Suppressor macrophage (primary cell): ENCODE data around the gene CDC42SE1.
A peak's percentile ranks its signal among the peaks of the same experiment; 100 is the strongest.

Experiments
- DNase-seq, 4 experiments: peaks; one replicate each; pipeline ENCODE4 v3.0.0-alpha.2; 2020 to 2022

CDC42SE1 gene

DNA sequence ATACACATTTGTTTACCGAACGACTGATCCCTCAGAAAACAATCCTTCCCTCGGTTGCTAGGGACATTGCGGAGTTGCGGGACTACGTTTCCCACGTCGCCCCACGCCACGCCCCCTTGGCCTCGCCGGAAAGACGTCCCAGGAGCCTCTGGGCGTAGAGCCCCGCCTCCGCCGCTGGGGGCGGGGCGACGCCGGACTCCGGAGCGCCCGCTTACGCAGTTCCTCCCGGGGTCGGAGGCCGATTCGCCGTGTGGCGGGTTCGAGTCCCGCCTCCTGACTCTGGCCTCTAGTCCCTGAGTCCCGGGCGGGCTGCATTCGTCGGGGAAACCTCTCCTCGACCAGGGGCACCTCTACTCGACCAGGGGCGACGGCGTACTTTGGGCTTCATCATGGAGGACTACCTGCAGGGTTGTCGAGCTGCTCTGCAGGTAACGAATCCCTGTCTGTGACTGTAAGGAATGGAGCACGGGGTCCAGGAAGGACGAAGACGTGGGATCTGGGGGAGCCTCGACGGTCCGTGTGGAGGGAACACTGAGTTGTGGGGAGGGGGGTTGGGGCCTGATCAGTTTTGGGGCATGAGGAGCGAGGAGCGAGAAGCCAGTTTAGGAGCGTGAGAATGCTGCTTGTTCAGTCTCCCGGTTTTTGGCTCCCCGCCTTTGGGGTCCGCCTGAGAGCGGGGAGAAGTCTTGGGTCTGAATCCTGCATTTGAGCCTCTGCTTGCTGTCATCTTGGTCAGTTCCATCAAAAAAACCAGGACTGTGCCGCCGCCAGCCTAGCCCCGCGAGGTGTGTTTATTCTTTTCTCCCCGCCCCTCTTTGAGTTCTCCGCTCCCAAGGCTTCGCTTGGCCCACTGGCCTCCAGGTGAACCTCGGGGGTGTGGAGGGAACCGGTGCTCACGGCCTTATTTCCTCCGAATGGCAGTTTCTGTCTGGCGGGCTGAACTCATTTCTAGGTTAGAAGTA is 50.9 kb downstream of the CDC42SE1 start, which contains the start of gene PRUNE1:
Gene PRUNE1 (plus strand): TSS at position 206 of the 962 bp plus-strand sequence. CDS start 184 bp downstream, at position 390.
- peak; percentile 99 to 100 (median 100) for DNase-seq

DNA sequence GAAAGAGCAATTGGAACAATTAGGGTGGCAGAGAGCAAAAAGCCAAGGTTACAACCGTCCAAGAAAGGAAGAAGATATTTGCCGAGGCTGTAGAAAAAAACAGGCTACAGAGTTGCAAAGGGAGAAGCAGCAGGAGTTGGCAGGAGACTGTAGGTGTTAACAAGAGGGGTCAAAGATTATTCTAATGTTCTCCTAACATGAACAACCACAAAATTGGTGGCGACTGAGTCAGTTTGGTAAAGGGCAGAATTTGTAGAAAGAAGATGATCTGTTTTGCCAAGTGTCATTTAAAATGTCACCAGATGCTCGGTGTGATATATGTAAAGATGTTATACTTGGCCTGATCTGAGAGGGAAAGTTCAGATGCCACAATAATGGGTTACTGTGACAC is 51.6 kb downstream of the CDC42SE1 start:
- no peak for DNase-seq

- peak; percentile 72 to 84 (median 83) for DNase-seq
These were observed 52.9 kb downstream of the CDC42SE1 start, which contains the start of gene MINDY1 for GRCh38 chr1:151006327-151007052. Gene MINDY1, minus strand, starts transcription at chr1:151006902. Its CDS starts 4,285 bp downstream, at chr1:151002617.

DNA sequence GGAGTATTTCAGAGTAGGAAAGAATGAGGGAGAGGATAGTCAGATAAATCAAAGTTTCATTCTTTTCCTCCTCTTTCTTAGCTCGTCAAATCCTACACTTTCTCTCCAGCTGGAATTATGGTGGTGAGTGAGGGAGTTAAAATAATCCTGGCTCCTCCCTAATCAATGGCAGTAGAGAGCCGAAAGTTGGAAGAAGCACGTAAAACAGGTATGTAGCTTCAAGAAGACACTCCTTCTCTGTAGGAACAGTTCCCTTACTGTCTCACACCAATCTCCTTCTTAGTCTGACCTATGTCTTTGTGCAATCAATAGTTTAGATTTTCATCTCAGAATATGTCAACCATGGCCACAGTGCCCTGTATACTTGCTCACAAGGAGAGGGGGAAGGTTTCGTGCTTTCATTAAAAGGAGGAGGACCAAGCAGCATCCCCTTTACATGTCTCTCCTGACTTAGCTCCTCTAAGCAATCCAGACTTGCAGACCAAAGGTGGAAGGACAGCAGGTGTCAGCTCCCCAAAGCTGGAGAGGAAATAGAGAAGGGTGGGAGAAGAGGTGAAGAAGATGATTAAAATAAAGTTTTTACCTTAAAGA is 53.6 kb downstream of the CDC42SE1 start:
- DNase-seq: no peak

DNA sequence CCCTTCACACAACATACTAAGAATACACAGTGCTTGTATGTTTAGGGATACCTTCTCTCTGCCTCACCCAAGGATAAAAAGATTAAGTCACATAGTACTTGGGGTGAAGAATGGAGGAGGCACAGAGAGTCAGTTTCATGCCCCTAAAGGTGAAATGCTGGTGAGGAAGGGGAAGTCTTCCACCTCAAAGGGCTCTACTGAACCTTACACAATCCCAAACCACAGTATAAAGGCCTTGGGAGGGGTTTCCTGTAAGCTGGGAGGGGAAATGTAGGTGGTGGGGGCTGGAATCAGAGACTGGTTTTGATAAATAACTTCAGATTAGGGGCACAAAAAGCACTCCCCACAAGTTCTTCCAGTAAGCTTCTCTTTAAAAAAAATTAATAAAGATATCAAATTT is 56.2 kb downstream of the CDC42SE1 start:
- peak in 2 of 4 experiments; percentile 22 to 27 for DNase-seq

DNA sequence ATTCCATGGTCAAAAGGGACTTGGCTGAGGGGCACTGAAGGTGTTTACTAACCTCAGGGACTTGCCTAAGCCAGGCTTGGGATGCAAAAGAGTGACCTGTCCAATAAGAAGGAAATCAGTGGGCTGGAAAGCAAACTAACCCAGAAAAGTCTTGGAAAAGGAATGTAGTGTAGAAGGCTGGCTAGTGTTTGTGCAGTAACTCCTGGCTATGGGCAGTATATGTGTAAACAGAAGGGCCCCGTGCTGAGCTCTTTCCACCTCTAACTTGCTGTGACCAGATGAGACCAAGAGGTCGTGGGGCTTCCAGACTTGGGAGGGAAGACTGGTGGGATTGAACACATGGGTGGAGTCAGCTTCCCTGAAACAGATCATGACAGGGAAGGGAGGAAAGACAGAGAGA is 56.8 kb downstream of the CDC42SE1 start:
- DNase-seq: no peak

- DNase-seq: peak; percentile 55 to 56 (median 56)
These were observed 57.4 kb downstream of the CDC42SE1 start for GRCh38 chr1:151002051-151002450.

GRCh38 chr1:151001602-151002001 is 57.8 kb downstream of the CDC42SE1 start:
- DNase-seq: peak; percentile 60 to 84 (median 76)
